Epidermal melanocyte (primary cell): ENCODE data around the gene FBXL17.

ENCODE experiments used
- DNase-seq: peaks from one replicate; pipeline ENCODE4 v3.0.0; 2011; ENCODE audit warnings: low spot score; ENCODE audit not compliant: insufficient read length

The FBXL17 gene

GRCh38 chr5:107867266-107867665 lies 514.6 kb downstream of the FBXL17 start:
- no peak for DNase-seq

GRCh38 chr5:107864793-107865192 lies 517.1 kb downstream of the FBXL17 start:
- DNase-seq, result no peak

GRCh38 chr5:107863125-107863524 lies 518.8 kb downstream of the FBXL17 start:
- DNase-seq, result no peak

- no peak for DNase-seq
These were observed 520.3 kb downstream of the FBXL17 start for GRCh38 chr5:107861565-107861964.

- DNase-seq, result no peak
These were observed 521.9 kb downstream of the FBXL17 start for GRCh38 chr5:107860044-107860443.

- no peak for DNase-seq
These were observed 523.1 kb downstream of the FBXL17 start for GRCh38 chr5:107858788-107859187.

GRCh38 chr5:107858324-107858723 lies 523.6 kb downstream of the FBXL17 start:
- no peak for DNase-seq

- no peak for DNase-seq
These were observed 524.1 kb downstream of the FBXL17 start for GRCh38 chr5:107857785-107858184.

GRCh38 chr5:107855171-107855570 lies 526.7 kb downstream of the FBXL17 start:
- no peak for DNase-seq

GRCh38 chr5:107853696-107854095 lies 528.2 kb downstream of the FBXL17 start:
- no peak for DNase-seq

GRCh38 chr5:107853031-107853430 lies 528.9 kb downstream of the FBXL17 start:
- DNase-seq, result no peak

GRCh38 chr5:107849118-107849517 lies 532.8 kb downstream of the FBXL17 start:
- no peak for DNase-seq

GRCh38 chr5:107840592-107840991 lies 541.3 kb downstream of the FBXL17 start:
- DNase-seq, result no peak

GRCh38 chr5:107840161-107840560 lies 541.7 kb downstream of the FBXL17 start:
- no peak for DNase-seq

GRCh38 chr5:107835096-107835495 lies 546.8 kb downstream of the FBXL17 start:
- DNase-seq, result no peak

GRCh38 chr5:107832746-107833145 lies 549.2 kb downstream of the FBXL17 start:
- DNase-seq, result no peak

GRCh38 chr5:107831612-107832395 lies 550.1 kb downstream of the FBXL17 start:
- no peak for DNase-seq

- DNase-seq, result no peak
These were observed 551.1 kb downstream of the FBXL17 start for GRCh38 chr5:107830750-107831149.

GRCh38 chr5:107826311-107827000 lies 555.4 kb downstream of the FBXL17 start:
- no peak for DNase-seq

- no peak for DNase-seq
These were observed 557.1 kb downstream of the FBXL17 start for GRCh38 chr5:107824821-107825220.

- DNase-seq, result no peak
These were observed 560.6 kb downstream of the FBXL17 start for GRCh38 chr5:107821288-107821687.

GRCh38 chr5:107820429-107820828 lies 561.5 kb downstream of the FBXL17 start:
- no peak for DNase-seq

- DNase-seq, result no peak
These were observed 563.9 kb downstream of the FBXL17 start for GRCh38 chr5:107817951-107818350.
